Activated CD8-positive, alpha-beta memory T cell treated with anti-CD3 and anti-CD28 coated beads for 1 hour (primary cell): ENCODE data around the gene EXOC3L4.
"Not testable (repeated sequence)": the region's sequence is repeated elsewhere in the genome, so short reads cannot be mapped to it uniquely, and the experiment has no call there.

Experiments used
- DNase-seq, 2 donors: peaks; one replicate each; pipeline ENCODE4 v3.0.0-alpha.2; 2020; ENCODE audit warnings: low read depth in 1 of 2; ENCODE audit errors: extremely low read depth in 1 of 2

EXOC3L4 gene

DNA sequence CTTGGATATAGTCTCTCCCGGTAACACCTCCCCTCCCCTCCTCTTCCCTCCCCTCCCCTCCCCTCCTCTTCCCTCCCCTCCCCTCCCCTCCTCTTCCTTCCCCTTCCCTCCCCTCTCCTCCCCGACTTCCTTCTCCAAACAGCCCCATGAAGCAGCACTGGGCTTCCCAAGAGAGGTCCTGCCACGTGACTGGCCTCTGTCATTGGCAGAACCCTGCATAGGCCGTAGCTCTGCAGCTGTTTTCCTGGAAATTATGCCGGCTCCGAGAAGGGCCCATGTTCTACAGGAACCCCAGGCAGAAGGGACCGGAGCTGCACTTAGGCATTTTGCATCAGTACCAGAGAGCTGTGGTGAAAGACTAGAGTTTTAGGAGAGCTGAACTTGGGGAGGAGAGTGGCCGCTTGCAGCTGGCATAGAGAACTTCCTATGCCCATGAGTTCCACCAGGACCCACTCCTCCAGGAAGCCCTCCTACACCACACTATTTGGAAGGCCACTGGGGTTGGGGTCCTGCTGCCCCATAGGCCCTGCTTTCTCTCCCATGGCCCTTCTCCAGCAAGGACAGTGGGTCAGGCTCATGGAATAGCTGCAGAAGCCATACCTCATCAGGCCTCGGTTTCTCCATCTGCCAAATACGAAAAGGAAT lies 23.6 kb downstream of the EXOC3L4 start:
- no peak for DNase-seq

DNA sequence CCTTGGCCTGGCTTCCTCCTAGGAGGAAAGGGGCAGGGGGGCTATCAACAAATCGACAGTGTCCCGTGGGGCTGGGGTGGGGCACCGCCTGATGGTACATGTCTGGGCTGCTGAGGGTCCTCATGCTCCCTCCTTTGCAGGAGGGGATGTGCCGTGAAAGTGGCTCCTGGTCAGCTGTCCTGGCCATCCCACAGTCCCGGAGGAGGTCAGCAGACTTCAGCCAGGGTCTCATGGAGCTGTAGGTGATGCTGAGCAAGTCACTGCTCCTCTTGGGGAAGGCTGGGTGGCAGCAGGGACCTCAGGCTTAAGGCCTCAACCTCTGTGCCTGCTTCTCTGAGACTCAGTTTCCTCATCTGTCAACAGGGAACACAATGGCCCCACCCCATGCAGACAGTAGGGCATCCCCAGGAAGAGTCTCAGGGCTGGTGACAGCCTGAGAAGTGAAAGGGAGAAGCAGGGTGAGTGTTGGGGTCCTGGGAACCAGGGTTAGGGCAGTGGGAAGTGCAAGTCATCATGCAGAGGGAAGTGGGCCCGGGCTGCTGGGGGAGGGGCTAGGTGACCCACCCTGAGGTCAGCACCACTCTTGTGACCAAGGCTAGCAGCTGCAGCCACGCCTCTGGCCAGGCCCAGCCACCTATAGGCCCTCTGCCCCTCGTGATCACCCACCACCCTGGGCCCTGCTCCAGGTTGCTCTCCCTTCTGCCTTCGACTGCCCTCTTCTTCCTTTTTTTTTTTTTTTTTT lies 24.3 kb downstream of the EXOC3L4 start:
- no peak for DNase-seq

DNA sequence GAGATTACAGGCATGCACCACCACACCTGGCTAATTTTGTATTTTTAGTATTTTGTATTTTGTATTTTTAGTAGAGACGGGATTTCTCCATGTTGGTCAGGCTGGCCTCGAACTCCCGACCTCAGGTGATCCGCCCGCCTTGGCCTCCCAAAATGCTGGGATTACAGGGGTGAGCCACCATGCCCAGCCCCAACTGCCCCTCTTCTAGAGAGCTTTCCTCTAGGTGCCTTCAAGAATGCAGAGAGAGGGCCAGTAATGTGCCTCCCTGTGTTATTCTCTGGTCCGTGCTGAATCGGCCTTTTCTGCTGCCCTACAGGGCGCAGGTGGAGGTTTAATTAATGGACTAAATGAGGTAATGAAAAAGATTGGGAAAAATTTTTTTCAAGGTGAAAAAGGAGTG lies 25.0 kb downstream of the EXOC3L4 start:
- DNase-seq, result not testable (repeated sequence)

DNA sequence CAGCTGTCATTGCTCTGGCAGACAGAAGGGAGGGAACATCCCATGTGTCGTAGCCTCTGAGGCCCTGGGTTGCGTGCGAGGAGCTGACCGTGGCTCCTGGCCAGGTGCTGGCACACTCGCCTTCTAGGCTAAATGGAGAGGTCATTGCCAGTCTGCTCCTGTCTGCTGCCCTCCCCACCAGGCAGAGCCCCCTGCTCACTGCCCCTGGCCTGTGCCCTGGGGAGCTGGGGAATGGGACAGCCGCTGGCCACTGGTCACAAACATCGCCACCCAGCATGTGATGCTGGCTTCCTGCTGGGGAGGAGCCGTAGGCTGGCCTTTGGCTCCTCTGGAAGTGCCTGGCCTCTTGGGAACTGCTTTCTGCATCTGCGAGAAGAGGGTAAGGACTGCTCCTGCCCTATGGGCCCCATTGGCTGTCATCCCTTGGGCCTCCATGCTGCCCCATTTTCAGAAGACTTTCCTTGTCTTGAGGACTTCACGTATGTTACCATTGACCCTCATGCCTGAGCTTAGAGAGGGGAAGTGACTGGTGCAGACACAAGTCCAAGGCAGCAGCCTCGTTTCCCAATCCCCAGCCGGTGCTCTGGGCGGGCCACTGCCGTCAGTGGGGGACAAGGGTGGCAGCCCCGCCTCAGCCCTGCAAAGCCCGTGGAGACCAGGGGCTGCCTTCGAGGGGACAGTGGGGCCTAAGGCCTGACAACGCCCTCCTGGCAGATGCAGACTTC lies 26.8 kb downstream of the EXOC3L4 start:
- no peak for DNase-seq

DNA sequence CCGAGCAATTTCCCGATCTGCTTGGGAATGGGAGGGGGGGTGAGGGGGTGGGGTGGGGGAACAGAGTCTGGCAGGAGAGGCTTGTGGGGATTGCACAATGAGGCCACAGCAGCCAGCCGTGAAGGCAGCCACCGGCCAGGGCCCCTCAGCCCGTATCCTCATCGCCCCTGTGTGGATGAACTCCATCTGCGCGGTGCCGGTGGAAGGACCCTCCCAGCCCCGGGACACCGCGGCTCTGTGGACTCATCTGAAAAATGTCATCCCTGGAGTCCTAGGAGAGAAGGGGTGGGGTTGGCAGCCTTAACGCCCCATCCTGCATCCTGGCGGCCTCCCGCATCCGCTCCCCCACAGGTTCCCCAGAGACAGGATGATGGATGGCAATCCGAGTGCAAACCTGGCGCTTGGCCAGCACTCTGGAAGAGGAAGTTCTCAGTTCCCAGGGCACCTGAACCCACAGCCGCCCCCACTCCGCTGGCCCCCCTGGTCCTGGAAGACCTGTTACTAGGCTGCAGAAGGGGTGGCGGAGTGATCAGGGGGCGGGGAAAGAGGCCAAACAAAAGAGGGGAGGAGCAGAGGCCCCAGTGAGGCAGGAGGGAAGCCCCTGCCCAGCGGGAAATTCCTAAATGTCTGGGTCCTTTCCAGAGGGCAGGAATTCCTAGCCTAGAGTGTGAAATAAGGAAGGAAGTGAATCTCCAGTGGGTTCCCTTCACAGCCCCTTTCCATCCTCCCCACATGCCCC lies 27.5 kb downstream of the EXOC3L4 start:
- no peak for DNase-seq

DNA sequence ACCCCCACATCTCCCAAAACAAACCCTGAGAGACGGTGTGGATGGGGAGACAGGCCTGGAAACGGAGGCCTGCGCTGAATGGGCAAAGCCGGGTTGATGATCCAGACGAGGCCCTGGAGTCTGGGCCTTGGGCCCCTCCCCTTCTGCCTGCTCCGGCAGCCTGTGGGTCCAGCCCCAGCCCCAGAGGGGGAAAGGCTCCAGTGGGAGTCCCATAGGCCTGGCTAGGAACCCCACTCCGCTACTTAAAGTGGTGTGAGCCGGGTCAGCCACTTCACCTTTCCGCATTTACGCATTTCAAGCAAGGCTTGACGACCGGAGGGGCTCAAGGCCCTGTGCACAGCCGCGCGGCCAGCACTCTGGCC lies 28.0 kb downstream of the EXOC3L4 start:
- no peak for DNase-seq

DNA sequence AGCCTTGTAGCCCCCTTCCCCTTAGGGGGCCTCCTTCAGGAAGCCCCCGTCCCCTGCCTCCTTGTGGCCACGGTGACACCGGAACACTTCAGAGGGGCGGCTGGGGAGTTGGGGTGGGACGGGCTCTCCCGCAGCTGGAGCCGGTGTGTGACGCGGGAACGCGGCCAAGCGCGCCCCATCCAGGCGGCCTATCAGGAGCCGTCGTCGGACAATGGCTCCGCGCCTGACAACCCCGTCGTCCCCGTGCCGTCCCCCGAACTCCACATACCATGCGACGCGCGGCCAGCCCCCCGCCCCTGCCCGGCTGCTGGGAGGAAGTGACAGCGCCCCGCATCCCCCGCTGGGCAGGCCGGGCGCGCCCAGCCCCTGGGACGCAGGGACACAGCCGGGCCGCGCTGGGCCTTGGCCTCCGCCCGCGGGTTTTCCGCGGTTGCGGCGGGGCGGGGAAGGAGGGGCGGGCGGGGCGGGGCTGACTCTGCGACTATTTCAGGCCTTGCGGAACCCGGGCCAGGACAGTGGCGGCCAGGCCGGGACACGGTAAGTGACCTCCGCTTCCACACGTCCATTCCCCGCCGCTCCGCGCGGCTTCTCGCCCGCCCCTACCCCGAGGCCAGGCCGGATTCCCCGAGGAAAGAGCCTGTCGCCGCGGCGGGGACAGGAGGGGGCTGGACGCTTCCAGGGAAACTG lies 28.6 kb downstream of the EXOC3L4 start, which contains the start of gene TNFAIP2:
TNFAIP2 (plus strand) TSS at position 515 of the 687 bp plus-strand sequence. CDS start 2,997 bp downstream, outside the sequence.
- no peak for DNase-seq

DNA sequence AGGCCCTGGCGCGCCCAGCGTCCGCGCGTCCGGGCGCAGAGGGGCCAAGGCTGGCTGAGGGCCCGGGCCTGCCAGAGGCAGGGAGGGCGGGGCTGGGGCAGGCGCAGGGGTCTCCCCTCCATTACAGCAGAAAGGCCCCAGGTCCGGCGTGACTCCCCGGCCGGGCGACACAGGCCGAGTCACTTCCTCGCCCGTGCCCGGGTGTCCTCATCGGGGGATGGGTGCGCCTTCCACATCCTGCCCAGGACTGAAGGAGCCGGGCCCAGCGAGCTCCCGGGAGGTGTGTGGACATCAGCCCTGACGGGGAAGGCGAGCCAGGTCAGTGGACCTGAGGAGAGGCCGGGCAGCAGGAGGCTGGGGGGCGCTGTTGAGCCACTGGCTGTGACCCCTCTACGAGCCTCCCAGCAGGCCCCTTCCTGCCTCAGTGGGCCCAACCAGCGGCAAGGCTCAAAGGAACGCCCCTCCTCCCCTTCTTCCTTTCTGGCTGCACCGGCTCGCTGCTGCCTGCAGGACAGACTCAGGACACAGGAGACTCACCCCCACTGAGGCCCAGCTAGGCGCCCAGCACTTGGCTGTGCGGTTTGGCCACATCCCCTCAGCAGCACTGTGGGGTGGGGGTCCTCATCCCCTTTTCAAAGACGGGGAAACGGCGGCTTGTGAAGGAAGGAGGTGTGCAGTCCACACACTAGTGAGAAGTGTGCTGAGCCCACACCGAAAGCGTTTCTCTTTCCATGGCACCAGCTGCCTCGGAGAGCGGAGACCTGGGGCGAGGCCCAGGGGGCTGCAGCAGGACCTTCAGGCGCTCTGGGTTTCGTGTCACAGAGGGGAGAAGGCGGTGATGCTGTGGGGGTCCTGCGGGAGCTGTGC lies 29.3 kb downstream of the EXOC3L4 start:
- no peak for DNase-seq

DNA sequence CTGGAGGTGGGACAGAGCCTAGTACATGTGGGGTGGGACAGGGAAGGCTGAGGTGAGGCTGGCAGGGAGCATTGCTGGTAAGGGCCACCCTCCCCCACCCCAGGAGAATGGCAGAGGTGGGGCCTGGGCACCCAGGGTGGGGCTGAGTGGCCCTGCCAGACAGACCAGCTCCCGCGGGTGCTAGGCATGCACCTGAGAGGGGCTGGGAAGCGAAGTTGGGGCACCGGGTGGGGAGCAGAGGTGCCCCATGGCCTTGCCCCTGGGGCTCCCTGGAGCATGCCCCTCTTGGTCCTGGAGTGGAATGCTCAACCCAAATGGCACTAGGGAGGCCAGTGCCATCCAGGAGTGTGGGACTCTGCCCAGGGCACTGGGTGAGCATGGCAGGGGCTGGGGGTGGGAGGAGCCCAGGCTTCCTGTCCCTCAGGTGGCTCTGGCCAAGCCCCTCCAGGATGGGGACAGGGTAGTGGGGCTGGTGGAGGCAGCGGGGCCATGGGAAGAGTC lies 30.0 kb downstream of the EXOC3L4 start:
- no peak for DNase-seq

DNA sequence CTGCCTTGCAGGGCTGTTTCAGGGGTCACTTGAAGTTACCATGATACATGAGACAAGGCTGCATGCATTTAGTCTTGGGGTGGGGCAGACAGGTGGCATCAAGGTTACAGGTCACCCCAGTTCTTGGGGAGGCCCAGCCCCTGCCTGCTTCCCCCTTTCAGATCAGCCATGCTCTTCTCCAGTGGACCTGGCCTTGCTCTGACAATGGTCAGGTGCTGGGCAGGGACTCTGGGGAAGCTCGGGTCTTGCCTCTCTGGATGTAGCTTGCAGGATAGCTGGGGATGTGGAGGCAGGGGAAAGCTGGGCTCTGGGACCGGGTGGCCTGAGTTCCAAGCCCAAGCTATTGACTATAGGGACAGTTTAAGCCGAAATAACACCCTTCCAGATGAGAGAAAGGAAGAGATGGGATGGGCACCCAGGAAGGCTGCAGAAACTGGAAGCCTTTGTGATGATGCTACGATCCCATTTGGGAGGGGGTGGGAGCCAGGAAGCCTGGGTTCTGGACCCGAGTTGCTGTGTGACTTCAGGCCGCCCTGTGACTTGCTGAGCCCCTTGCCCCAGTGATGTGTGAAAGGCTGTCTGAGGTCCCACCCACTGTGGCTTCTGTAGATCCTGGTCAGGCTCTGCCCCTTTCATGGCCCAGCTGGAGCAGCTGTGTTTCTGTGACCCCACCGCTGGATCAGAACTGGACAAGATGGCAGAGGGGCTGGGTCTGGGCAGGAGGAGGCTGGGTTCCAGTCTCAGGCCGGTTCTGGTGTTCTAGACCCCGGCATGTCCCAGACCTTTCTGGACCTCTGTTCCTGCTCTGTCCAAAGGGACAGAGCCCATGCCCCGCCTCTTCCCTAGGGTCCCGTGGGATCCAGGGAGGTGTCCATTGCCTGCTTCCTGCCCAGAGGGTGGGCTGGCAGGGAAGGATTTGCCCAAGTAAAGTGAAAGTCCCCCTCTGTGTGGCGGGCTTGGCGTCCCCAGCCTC lies 30.9 kb downstream of the EXOC3L4 start:
- no peak for DNase-seq

DNA sequence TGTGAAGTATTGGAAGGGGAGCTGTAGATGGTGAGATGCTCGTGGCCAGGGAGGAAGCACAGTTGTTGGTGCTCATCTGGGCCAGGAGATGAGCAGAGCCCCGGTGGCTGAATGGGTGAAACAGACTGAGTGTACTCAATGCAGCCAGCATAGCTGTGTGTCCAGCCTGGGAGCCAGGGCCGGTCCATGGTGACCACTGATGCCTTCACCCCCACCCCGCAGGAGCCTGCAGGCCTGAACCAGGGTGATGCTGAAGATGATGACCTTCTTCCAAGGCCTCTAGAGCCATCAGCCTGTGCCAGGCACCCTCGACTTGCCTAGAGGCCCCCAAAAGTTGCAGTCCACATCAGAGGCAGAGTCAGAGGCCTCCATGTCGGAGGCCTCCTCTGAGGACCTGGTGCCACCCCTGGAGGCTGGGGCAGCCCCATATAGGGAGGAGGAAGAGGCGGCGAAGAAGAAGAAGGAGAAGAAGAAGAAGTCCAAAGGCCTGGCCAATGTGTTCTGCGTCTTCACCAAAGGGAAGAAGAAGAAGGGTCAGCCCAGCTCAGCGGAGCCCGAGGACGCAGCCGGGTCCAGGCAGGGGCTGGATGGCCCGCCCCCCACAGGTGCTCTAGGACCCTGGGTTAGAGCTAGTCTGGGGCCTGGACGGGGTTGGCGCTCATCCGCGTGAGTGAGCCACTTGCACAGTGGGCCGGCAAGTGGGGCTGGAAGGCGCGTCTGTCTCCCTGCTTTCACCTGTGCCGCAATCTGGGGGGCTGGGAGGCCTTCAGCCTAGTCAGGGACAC lies 31.8 kb downstream of the EXOC3L4 start:
- no peak for DNase-seq

DNA sequence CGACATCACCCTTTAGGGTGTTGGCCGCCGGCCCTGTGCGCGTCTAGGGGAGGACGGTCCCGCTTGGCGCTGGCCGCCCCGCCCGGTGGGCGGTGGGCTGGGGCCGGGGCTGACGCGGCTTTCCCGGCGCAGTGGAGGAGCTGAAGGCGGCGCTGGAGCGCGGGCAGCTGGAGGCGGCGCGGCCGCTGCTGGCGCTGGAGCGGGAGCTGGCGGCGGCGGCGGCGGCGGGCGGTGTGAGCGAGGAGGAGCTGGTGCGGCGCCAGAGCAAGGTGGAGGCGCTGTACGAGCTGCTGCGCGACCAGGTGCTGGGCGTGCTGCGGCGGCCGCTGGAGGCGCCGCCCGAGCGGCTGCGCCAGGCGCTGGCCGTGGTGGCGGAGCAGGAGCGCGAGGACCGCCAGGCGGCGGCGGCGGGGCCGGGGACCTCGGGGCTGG lies 32.4 kb downstream of the EXOC3L4 start:
- DNase-seq, result no peak

DNA sequence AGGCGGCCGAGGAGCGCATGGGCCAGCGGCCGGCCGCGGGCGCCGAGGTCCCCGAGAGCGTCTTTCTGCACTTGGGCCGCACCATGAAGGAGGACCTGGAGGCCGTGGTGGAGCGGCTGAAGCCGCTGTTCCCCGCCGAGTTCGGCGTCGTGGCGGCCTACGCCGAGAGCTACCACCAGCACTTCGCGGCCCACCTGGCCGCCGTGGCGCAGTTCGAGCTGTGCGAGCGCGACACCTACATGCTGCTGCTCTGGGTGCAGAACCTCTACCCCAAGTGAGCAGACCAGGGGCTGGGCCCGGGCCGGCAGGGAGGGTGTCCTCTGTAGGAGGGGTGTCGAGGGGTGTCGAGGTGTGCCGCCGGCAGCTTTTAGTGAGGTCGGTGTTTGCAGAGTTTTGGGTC lies 32.8 kb downstream of the EXOC3L4 start:
- no peak for DNase-seq

DNA sequence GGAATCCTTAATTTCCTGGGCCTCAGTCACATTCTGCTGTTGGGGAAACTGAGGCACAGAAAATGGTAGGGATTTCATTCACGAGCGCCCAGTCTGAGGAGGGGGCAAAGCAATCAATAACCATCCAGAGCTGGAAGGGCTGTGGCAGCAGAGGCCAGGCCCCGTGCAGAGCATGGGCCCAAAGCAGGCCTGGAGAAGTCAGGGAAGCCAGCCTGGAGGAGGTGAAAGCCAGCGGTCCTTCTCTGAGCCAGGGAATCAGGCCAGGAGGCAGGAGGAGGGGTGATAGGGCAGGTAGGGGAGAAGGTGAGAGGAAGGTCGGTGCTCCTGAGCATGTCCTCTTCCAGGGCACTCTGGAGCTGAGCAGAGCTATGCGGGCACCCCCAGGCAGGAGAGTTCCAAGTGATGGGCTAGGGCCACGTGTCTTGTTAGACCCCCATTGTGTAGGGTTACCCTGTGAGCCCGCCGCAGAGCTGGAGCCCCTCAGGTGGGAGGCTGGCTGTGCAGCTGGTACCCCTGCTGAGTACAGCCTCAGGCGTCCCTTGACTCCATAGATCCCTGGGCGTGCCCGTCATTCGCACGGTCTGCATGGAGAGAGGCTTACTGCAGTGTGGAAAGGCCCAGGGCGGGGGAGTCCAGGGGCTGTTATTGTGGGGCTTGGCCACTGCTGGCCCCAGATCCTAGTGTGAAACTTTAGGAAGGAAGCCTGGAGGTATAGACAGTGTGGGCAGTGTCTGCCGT lies 33.5 kb downstream of the EXOC3L4 start:
- DNase-seq, result no peak

DNA sequence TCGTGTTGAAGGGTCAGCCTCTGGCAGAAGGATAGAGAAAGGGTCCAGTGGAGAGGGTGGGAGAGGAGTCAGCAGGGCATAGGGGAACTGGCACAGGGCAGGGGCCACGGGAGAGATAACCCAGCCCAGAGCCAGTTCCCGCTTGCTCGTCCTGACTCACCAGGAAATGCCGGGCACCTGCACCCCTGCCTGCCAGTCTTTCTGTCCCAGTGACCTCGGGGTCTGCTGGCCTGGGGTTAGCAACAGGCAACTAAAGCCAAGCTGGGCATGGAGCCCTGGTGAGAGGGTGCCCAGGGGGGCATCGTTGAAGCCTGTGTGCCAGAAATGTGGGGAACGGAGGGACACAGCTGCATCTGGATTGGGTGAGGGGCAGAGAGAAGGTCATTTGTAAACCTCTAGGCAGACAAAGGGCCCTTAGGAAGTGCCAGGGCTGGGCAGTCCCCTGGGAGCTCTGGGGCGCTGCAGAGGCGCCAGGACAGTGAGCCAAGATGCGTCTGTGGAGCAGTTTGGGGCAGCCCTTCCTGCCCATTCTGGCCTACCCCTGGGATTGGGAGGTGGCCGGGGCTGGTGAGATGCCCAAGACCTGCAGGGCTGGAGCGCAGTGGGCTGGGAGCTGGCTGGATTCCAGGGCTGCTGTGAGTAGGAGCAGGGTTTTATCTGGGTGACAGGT lies 34.2 kb downstream of the EXOC3L4 start:
- no peak for DNase-seq

DNA sequence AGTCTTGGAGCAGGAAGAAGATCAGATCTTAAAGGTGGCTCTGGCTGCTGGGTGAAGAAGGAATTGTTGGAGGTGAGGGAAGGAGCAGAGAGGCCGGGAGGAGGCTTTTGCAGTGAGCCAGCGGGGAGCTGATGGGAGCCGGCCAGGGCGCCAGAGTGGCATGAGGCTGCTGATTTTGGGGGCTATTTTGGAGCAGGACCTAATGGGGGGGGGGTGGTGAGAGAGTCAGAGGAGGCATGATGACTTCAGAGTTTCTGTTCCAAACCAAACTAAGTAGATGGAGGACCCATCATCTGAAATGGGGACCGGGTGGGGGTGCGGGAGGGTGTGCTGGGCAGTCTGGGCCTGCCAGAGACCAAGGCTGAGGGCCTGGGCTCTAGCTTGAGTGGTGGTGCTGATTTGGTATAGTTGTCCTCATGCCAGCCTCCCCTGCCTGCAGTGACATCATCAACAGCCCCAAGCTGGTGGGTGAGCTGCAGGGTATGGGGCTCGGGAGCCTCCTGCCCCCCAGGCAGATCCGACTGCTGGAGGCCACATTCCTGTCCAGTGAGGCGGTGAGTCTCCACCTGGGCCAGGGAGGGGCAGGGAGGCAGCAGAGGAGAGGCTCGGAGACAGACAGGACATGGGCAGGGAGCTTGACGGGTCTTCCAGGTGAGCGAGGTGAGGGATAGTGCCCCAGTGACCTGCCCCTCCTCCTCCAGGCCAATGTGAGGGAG lies 34.9 kb downstream of the EXOC3L4 start:
- DNase-seq, result no peak
